Esophagus muscularis mucosa (tissue), 4 donors: ENCODE measurements around the gene CD8B.
"Not testable (repeated sequence)": the region's sequence is repeated elsewhere in the genome, so short reads cannot be mapped to it uniquely, and the experiment has no call there.

ENCODE experiments used
- EP300 ChIP-seq: sonication (generic); formaldehyde crosslinking; IDR thresholded peaks from one replicate; pipeline ENCODE4 v1.6.1; 2017; ENCODE audit warnings: antibody characterized with exemption
- POLR2AphosphoS5 ChIP-seq, 2 donors: sonication (generic); formaldehyde crosslinking; IDR thresholded peaks; one replicate each; pipeline ENCODE4 v1.6.1; 2017; ENCODE audit warnings: antibody characterized with exemption in 2 of 2
- TF ChIP-seq, protein P1 (sequence below), 3 experiments: fragments of 200-600 bp in 2 of 3; fragments of 450-650 bp in 1 of 3; sonication (generic) in 2 of 3; IDR thresholded peaks; one replicate each; pipeline ENCODE4 v1.5.1; 2017 to 2019; ENCODE audit warnings: antibody characterized with exemption in 3 of 3, mild to moderate bottlenecking in 2 of 3, moderate library complexity in 1 of 3

DNA sequence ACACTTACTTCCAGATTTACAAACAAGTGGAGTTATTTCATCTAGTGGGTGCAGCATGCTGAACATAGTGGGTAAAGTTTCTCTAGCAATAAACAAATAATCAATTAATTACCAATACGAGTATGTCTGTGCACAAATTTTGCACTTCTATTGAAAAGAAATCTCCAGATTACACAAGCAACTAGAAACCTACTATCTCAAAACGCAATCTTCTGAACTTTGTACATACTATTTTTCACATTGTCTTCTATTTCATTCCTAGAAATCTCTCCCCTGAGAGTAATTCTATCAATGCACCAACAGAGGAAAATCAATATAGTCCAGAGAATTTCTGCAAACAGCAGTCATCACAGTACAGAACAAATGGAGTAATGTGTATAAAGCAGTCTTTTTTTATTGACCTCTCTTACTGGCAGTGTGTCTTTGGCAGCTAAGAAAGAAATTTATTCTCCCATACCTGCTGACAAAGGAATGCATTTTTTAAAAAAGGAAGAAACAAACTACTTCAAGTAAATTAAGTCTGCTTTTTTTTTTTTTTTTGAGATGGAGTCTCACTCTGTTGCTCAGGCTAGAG, 7.3 kb upstream of the CD8B start:
- not testable (repeated sequence) for TF ChIP-seq POLR2AphosphoS5 (IDR thresholded peaks at IDR 0.05); EP300
- TF ChIP-seq, protein P1, sequence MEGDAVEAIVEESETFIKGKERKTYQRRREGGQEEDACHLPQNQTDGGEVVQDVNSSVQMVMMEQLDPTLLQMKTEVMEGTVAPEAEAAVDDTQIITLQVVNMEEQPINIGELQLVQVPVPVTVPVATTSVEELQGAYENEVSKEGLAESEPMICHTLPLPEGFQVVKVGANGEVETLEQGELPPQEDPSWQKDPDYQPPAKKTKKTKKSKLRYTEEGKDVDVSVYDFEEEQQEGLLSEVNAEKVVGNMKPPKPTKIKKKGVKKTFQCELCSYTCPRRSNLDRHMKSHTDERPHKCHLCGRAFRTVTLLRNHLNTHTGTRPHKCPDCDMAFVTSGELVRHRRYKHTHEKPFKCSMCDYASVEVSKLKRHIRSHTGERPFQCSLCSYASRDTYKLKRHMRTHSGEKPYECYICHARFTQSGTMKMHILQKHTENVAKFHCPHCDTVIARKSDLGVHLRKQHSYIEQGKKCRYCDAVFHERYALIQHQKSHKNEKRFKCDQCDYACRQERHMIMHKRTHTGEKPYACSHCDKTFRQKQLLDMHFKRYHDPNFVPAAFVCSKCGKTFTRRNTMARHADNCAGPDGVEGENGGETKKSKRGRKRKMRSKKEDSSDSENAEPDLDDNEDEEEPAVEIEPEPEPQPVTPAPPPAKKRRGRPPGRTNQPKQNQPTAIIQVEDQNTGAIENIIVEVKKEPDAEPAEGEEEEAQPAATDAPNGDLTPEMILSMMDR (IDR thresholded peaks at IDR 0.05) = not testable (repeated sequence)
